ENCODE results near the gene PRKN.
"Not testable (repeated sequence)": the region's sequence is repeated elsewhere in the genome, so short reads cannot be mapped to it uniquely, and the experiment has no call there.

PRKN gene

GRCh38 chr6:161830866-161831616 lies 896.5 kb downstream of the PRKN start:
- H3K27me3 ChIP-seq (ENCODE audit: insufficient read depth, low read depth, severe bottlenecking) = no peaks in the 10 kb centered on the region
- TF ChIP-seq CTCF (IDR thresholded peaks at IDR 0.05; ENCODE audit: low read depth, low read length) = no peak
- no peak overlapping the region for H3K4me3 ChIP-seq (ENCODE audit: low read depth, low read length)
- no peaks in the 10 kb centered on the region for H3K36me3 ChIP-seq
- no peaks in the 10 kb centered on the region for H3K9me3 ChIP-seq (ENCODE audit: severe bottlenecking)
- no peak overlapping the region for H3K27ac ChIP-seq
- no peak for DNase-seq

- no peak for DNase-seq
- H3K27ac ChIP-seq = no peak overlapping the region
- H3K9me3 ChIP-seq (ENCODE audit: severe bottlenecking) = no peaks in the 10 kb centered on the region
- no peaks in the 10 kb centered on the region for H3K27me3 ChIP-seq (ENCODE audit: insufficient read depth, low read depth, severe bottlenecking)
- no peaks in the 10 kb centered on the region for H3K36me3 ChIP-seq
- TF ChIP-seq CTCF (IDR thresholded peaks at IDR 0.05; ENCODE audit: low read depth, low read length) = no peak
- H3K4me3 ChIP-seq (ENCODE audit: low read depth, low read length) = no peak overlapping the region
These were observed 898.3 kb downstream of the PRKN start for GRCh38 chr6:161829291-161829729.

- Histone ChIP-seq H3K4me3 (ENCODE audit: low read depth, low read length) (no peak overlapping the region), H3K36me3 (no peaks in the 10 kb centered on the region), H3K27ac (no peak overlapping the region), H3K27me3 (ENCODE audit: insufficient read depth, low read depth, severe bottlenecking) (no peaks in the 10 kb centered on the region), H3K9me3 (ENCODE audit: severe bottlenecking) (no peaks in the 10 kb centered on the region)
- no peak for TF ChIP-seq CTCF (IDR thresholded peaks at IDR 0.05; ENCODE audit: low read depth, low read length)
- DNase-seq = no peak
These were observed 899.2 kb downstream of the PRKN start for GRCh38 chr6:161828355-161828754.

GRCh38 chr6:161826512-161826911 lies 901.1 kb downstream of the PRKN start:
- no peaks in the 10 kb centered on the region for H3K27me3 ChIP-seq (ENCODE audit: insufficient read depth, low read depth, severe bottlenecking)
- no peak overlapping the region for H3K4me3 ChIP-seq (ENCODE audit: low read depth, low read length)
- H3K36me3 ChIP-seq = no peaks in the 10 kb centered on the region
- no peak overlapping the region for H3K27ac ChIP-seq
- DNase-seq = no peak
- no peak for TF ChIP-seq CTCF (IDR thresholded peaks at IDR 0.05; ENCODE audit: low read depth, low read length)
- no peaks in the 10 kb centered on the region for H3K9me3 ChIP-seq (ENCODE audit: severe bottlenecking)

GRCh38 chr6:161822204-161822603 lies 905.4 kb downstream of the PRKN start:
- not testable (repeated sequence) for H3K36me3 ChIP-seq; DNase-seq; H3K27ac ChIP-seq; H3K27me3 ChIP-seq (ENCODE audit: insufficient read depth, low read depth, severe bottlenecking); H3K9me3 ChIP-seq (ENCODE audit: severe bottlenecking); H3K4me3 ChIP-seq (ENCODE audit: low read depth, low read length)

- no peak overlapping the region for H3K4me3 ChIP-seq (ENCODE audit: low read depth, low read length)
- H3K36me3 ChIP-seq = no peaks in the 10 kb centered on the region
- TF ChIP-seq CTCF (IDR thresholded peaks at IDR 0.05; ENCODE audit: low read depth, low read length) = no peak
- no peaks in the 10 kb centered on the region for H3K27me3 ChIP-seq (ENCODE audit: insufficient read depth, low read depth, severe bottlenecking)
- H3K27ac ChIP-seq = no peak overlapping the region
- no peak for DNase-seq
- no peaks in the 10 kb centered on the region for H3K9me3 ChIP-seq (ENCODE audit: severe bottlenecking)
These were observed 909.7 kb downstream of the PRKN start for GRCh38 chr6:161817881-161818280.
